ENCODE results near the gene BORCS6. TPM values are rescaled to one million over a fixed set of nuclear protein-coding genes. Genes with fewer than 3 reads are reported as not detected.

Gene BORCS6
- total RNA-seq (2013) = 16.9 TPM
- 10 to 100 TPM in 2 of 3 donors, 1 to 10 TPM in 1; 5.4 to 14.1 (median 13.9) TPM for polyA plus RNA-seq
- polyA minus RNA-seq = 18.8 and 30.9 TPM in 2 replicates
- total RNA-seq = 1.2 to 9.2 (median 6.2) reads per million in 11 experiments

GRCh38 chr17:8189711-8190477 is at the start of gene BORCS6:
Gene BORCS6, minus strand, starts transcription at chr17:8190180. Its CDS starts 40 bp downstream, at chr17:8190140.
- WGBS (ENCODE audit: insufficient coverage) = under 1% methylated on average over 66 of the region's 70 CpGs
- Mint-ChIP-seq H3K27me3 (ENCODE audit: low read depth in 3 of 3) (peaks cover 0 to 5% (median under 1%) of the 10 kb centered on the region in 3 donors), H3K9me3 (peaks cover 0 to under 1% (median 0%) of the 10 kb centered on the region in 7 donors), H3K4me1 (peaks cover 9% of the 10 kb centered on the region), H3K27ac (peak within 1 kb of the TSS in 6 of 7 donors; percentile 88 to 94 (median 92)), H3K36me3 (no peaks in the 10 kb centered on the region), H3K4me3 (no peak within 1 kb of the TSS)
- H3K27me3 ChIP-seq (ENCODE audit: control insufficient read depth in 2 of 2, insufficient read depth in 2 of 2, low read length in 2 of 2) = no peaks in the 10 kb centered on the region
- DNase-seq = peak; percentile 96 to 98 (median 98)
- no peaks in the 10 kb centered on the region for H3K9me3 ChIP-seq (replicated peaks in 1 of 2; ENCODE audit: control insufficient read depth in 1 of 2, insufficient read depth in 1 of 2, low read length in 2 of 2)
- intact Hi-C loops (cut with micrococcal nuclease) = loop anchor here (2.0 to 10.0 kb wide), 4 partner anchors 33 to 68 kb away; partner anchors contain the start of genes CTC1 (in 1 of the 2), HES7 (in 1 of the 2), PER1 (in 1 of the 2) and PFAS (in 1 of the 2)
- H3K4me3 ChIP-seq (replicated peaks in 1 of 3; ENCODE audit: low read depth in 2 of 3, low read length in 3 of 3) = peak within 1 kb of the TSS; percentile 82 to 90 (median 87)
- peaks cover 65 to 73% of the 10 kb centered on the region in 2 donors for H3K4me1 ChIP-seq (ENCODE audit: control insufficient read depth in 1 of 2, insufficient read depth in 2 of 2, low read length in 2 of 2)
- H2AFZ ChIP-seq (ENCODE audit: insufficient read depth, low read depth, low read length, poor library complexity, severe bottlenecking) = peak within 1 kb of the TSS; percentile 85
- no peak for TF ChIP-seq CTCF (IDR thresholded peaks at IDR 0.05)
- peak within 1 kb of the TSS; percentile 96 for H3K4me2 ChIP-seq (replicated peaks; ENCODE audit: extremely low read depth, low read length, poor library complexity, severe bottlenecking)
- H3K9ac ChIP-seq (ENCODE audit: insufficient read depth, low read length, poor library complexity, severe bottlenecking) = peak within 1 kb of the TSS; percentile 79
- peaks cover 23% of the 10 kb centered on the region for H3K79me2 ChIP-seq (ENCODE audit: insufficient read depth, low read length)
- H4K20me1 ChIP-seq (ENCODE audit: insufficient read depth, low read length) = peaks cover 28% of the 10 kb centered on the region
- H3K36me3 ChIP-seq (replicated peaks in 1 of 2; ENCODE audit: control insufficient read depth in 1 of 2, insufficient read depth in 2 of 2, low read length in 2 of 2) = no peaks in the 10 kb centered on the region
- peak within 1 kb of the TSS; percentile 78 to 89 for H3K27ac ChIP-seq (ENCODE audit: low read depth in 1 of 2, low read length in 2 of 2)

GRCh38 chr17:8237886-8238285 is 47.9 kb upstream of the BORCS6 start:
- H2AFZ ChIP-seq (ENCODE audit: insufficient read depth, low read depth, low read length, poor library complexity, severe bottlenecking) = no peak overlapping the region
- no peaks in the 10 kb centered on the region for H3K27me3 ChIP-seq (ENCODE audit: control insufficient read depth in 2 of 2, insufficient read depth in 2 of 2, low read length in 2 of 2)
- Mint-ChIP-seq H3K27me3 (ENCODE audit: low read depth in 3 of 3) (peaks cover 0 to 2% (median 0%) of the 10 kb centered on the region in 3 donors), H3K36me3 (peaks cover 65 to 81% of the 10 kb centered on the region in 2 donors), H3K4me1 (peaks cover 13% of the 10 kb centered on the region), H3K9me3 (peaks cover 0 to 5% (median 0%) of the 10 kb centered on the region in 7 donors), H3K27ac (no peak overlapping the region), H3K4me3 (no peak overlapping the region)
- no peaks in the 10 kb centered on the region for H3K9me3 ChIP-seq (replicated peaks in 1 of 2; ENCODE audit: control insufficient read depth in 1 of 2, insufficient read depth in 1 of 2, low read length in 2 of 2)
- intact Hi-C loops (cut with micrococcal nuclease) = no loop called here
- peaks cover 8 to 10% of the 10 kb centered on the region in 2 donors for H3K4me1 ChIP-seq (ENCODE audit: control insufficient read depth in 1 of 2, insufficient read depth in 2 of 2, low read length in 2 of 2)
- H3K4me3 ChIP-seq (replicated peaks in 1 of 3; ENCODE audit: low read depth in 2 of 3, low read length in 3 of 3) = no peak overlapping the region
- no peaks in the 10 kb centered on the region for H3K79me2 ChIP-seq (ENCODE audit: insufficient read depth, low read length)
- no peak overlapping the region for H3K27ac ChIP-seq (ENCODE audit: low read depth in 1 of 2, low read length in 2 of 2)
- H4K20me1 ChIP-seq (ENCODE audit: insufficient read depth, low read length) = no peaks in the 10 kb centered on the region
- DNase-seq = no peak
- no peak overlapping the region for H3K4me2 ChIP-seq (replicated peaks; ENCODE audit: extremely low read depth, low read length, poor library complexity, severe bottlenecking)
- H3K36me3 ChIP-seq (replicated peaks in 1 of 2; ENCODE audit: control insufficient read depth in 1 of 2, insufficient read depth in 2 of 2, low read length in 2 of 2) = peaks cover 45 to 83% of the 10 kb centered on the region in 2 donors
- no peak overlapping the region for H3K9ac ChIP-seq (ENCODE audit: insufficient read depth, low read length, poor library complexity, severe bottlenecking)
- WGBS (ENCODE audit: insufficient coverage) = 100% methylated on average over 3 of the region's 4 CpGs
- TF ChIP-seq CTCF (IDR thresholded peaks at IDR 0.05) = no peak
